HG03064 (cell line): ENCODE results near the gene ADH6.
"Not testable (repeated sequence)": the region's sequence is repeated elsewhere in the genome, so short reads cannot be mapped to it uniquely, and the experiment has no call there.

Source experiments
- ATAC-seq: cut with Tn5 transposase; IDR thresholded peaks from one replicate; pipeline ENCODE4 v1.9.1; 2021; ENCODE audit warnings: low read depth; ENCODE audit not compliant: unreplicated experiment

ADH6 gene

DNA sequence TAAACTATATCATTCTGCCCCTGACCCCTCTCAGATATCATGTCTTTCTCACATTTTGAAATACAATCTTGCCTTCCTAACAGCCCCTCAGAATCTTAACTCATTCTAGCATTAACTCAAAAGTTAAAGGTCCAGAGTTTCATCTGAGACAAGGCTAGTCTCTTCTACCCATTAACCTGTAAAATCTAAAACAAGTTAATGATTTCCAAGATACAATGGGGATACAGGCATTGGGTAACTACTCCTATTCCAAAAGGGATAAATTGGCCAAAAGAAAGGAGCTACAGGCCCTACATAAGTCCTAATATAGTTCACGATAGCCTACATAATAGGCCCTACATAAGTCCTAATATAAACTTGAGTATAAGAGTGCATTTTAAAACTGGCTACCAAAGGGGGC, 18.9 kb downstream of the ADH6 start:
- no peak for ATAC-seq

DNA sequence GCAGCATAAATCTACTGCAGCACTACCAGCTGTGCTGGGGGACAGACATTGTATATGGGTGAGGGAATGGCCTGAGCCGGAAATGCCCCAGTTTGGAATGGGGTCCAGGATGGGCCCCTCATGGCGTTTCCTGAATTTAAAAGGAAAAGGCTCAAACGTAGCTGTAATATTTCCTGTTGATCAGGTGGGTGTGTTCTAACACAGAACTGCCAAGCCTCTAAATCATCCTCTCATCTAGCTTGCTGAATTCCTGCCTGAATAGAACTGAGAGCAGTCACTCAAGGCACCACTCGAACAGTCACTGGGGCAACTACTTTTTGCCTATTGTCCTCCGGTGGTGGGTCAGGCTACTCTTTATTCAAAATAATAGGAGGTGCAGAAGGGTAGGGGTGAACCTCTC, 28.7 kb downstream of the ADH6 start:
- ATAC-seq = no peak

DNA sequence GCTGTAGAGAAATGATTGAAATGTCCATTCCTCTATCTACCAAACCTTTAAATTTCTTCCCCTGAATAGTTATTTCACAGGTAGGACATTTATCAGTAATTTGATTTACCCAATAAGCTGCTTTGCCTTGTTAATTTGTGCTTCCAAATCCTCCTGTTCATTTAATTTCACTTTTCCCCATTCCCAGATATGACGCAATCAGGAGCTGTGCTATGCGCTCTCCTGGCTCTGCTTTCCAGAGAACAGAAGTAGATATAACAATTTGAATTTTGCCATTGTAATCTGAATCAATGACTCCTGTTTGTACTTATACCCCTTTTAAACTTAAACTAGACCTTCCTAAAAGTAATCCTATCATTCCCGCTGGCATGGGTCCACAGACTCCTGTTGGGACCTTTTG, 29.1 kb downstream of the ADH6 start:
- not testable (repeated sequence) for ATAC-seq

DNA sequence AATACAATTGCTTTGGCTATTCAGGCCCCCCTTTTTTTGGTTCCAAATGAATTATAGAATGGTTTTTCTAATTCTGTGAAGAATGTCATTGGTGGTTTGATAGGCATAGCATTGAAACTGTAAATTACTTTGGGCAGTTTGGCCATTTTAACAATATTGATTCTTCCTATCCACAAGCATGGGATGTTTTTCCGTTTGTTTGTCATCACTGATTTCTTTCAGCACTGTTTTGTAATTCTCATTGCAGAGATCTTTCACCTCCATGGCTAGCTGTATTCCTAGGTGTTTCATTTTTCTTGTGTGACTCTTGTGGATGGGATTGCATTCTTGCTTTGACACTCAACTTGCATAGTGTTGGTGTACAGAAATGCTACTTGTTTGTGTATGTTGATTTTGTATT, 33.0 kb downstream of the ADH6 start:
- no peak for ATAC-seq

DNA sequence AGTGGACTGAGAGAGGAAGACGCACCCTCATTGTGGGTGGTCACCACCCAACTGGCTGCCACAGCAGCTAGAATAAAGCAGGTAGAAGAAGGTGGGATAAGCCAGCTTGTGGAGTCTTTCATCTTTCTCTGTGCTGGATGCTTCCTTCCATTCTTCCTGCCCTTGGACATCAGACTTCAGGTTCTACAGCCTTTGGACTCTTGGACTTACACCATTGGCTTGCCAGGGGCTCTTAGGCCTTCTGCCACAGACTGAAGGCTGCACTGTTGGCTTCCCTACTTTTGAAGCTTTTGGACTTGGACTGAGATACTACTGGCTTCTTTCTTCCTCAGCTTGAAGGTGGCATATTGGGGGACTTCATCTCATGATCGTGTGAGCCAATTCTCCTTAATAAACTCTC, 33.5 kb downstream of the ADH6 start:
- ATAC-seq = no peak

DNA sequence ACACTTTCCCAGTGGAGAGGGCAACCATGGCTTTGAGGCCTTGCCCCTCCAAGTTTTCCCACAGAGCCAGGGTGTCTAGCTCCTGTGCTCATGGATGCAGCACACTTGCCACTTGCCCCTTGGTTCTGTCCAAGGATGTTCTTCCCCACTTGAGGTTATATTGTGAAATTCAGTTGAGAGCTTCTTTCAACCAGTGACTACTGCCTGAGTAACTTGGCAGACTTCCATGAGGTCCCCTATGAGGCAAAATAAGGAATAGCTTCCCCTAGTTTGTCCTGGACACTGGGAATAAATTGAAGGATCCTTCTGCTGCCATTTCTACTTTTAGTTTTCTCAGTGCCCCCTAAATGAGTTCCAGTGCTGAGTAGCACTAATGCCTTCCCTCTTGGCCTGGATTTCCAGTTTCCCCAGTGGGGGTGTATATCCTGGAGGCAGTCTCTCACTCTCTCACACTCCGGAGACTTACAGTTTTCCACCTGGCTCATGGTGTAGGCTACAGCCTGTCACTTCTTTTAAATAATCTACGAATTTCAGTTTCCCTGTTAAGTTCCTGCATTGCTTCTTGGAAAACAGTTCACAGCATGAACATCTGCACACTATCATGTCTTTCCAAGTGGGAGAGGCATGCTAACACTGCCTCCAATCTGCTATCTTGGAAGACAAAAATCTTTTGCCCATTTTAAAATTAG, 38.5 kb downstream of the ADH6 start:
- no peak for ATAC-seq

DNA sequence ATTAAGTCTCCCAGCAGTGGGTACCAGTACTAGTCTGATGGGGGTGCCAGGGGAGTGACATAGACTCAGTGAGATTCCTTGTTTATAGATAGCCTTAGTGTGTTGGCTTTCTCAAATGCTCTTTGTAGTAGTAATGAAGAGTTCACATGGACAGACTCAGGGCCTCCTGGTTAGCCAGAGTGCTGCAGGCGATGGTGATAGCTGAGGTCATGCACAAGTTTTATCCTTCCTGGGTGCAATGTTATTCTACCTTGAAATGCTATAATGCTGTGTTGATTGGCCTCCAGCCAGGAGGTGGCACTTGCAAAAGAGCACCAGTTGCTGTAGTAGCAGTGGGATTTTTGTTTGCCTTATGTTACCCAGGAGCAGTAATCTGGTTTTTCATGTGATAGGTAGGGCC, 39.4 kb downstream of the ADH6 start:
- ATAC-seq = no peak

DNA sequence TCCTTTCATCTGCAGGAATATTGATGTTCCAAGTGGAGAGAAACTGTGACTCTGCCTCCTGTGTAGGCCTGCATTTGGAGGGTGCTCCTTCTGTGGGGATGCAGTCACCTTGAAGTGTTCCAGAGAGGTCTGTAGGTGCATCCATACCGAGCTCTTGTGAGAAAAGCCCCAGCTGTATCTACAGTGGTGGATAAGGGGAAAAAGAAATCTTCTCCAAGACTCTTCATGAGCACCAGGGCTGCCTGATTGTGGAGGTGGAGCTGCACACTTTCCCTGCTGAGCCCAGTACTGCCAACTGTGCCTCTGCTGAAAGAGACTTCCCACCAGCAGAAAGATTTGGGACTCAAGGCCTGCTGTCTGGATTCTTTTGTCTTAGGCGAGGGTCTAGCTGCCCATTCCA, 39.9 kb downstream of the ADH6 start:
- ATAC-seq = no peak

DNA sequence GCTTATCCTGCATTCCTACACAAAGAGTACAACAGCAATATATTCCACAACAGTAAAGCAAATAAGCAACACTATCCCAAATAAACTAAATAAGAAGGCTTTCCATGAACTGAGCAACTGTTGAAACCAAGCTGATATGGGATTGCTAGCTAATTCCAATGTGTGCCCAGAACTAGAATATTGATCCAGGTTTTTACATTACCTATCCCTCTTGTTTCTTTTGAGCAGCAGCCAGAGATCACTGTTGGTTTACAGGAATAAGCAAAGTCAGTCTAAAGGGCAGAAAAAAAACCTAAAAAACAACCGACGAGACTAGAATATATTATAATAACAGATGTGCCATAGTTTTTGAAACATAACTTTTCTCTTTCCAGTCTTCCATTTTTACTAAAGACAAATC, 52.5 kb downstream of the ADH6 start:
- ATAC-seq = no peak

DNA sequence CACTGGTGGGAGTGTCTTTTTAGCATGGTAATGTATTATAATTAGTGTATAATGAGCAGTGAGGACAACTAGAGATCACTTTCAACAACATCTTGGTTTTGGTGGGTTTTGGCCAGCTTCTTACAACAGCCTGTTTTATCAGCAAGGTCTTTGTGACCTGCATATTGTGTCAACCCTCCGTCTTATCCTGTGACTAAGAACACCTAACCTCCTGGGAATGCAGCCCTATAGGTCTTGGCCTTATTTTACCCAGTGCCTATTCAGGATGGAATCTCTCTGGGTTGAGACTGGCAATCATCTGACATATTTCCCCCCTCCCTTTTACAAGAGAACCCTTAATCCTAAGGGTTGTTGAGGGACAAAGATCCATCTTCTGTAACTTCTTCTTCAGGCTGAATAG, 53.1 kb downstream of the ADH6 start:
- no peak for ATAC-seq

DNA sequence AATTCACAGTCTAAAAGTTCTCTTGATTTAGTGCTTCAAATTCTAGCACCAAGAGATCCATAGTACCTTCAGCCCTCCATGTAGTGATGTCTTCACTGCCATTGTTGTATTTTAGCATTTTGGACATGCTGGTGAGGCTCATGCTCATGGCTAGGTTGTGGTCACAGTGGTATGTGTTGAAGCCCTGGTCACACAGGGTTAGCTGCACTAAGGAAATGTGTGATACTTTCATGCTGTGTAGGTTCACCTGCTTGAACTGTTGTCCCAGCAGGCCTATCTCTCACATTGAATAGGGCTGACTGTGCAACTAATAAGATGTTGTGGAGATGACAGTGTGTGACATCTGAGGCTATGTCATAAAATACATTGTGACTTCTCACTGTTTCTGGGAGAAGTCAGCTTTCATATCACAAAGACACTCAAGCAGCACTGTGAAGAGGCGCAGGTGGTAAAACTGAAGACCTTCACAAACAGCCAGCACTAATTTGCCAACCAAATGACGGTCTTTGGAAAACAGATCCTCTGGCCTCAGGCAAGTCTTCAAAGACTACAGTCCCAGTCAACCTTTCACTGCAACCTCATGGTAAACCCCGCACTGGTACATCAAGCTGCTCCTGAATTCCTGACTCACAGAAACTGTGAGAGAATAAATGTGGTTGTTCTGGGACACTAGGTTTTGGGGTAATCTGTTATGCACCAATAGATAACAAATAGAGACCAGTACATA, 57.5 kb downstream of the ADH6 start:
- no peak for ATAC-seq

DNA sequence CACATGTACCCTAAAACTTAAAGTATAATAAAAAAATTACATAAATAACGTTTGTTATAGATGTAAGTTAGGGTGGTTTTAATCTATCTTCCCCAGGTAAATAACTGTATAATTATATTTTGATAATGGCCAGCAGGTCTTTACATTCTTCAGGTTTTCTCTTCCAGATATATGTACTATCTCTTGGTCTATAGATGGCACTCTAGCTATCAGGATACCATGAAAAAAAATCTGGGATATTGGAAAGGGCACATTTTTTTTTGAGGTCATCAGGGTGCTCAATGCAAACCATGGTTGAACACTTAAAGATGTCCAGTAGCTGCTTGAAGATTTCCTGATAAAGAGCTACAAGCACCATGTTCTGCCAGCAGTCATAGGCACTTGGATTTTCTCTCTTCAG, 59.3 kb downstream of the ADH6 start:
- no peak for ATAC-seq

DNA sequence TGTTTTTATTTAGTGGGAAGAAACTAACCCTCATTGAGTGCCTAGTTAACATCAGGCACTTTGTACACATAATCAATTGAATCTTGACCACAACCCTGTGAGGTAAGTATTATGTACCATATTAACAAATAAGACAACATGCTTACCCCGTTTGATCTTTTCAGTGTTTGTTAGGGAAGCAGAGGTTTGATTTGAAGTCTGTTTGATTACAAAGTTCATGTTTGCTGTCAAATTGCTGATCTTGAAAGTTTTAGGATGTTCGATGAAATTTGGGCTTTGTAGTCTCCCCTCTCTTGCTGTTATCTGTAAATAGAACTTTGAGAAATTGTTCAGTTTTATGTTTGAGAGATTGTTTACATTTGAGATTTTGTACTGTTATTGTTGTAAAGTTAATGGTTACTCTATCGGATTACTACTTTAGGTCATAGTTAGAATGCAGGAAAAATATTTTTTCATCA, 61.5 kb downstream of the ADH6 start:
- ATAC-seq = no peak

DNA sequence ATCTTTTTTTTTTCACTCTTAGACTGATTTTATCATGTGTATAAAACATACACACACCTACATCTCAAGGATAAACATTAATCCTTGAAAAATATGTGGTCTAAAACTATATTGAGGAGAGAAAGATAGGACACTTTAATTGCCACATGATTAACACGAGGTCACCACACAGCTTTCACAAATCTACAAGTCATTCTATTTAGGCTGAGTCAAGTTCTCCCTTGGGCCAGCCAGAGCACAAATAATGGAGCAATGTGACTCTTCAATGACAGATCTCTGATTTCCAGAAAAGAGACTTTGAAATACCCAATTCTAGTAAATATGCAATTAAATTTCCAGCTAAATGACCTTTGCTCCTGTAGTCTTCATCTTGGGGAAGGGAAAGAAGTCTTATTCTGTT, 62.1 kb downstream of the ADH6 start:
- no peak for ATAC-seq

DNA sequence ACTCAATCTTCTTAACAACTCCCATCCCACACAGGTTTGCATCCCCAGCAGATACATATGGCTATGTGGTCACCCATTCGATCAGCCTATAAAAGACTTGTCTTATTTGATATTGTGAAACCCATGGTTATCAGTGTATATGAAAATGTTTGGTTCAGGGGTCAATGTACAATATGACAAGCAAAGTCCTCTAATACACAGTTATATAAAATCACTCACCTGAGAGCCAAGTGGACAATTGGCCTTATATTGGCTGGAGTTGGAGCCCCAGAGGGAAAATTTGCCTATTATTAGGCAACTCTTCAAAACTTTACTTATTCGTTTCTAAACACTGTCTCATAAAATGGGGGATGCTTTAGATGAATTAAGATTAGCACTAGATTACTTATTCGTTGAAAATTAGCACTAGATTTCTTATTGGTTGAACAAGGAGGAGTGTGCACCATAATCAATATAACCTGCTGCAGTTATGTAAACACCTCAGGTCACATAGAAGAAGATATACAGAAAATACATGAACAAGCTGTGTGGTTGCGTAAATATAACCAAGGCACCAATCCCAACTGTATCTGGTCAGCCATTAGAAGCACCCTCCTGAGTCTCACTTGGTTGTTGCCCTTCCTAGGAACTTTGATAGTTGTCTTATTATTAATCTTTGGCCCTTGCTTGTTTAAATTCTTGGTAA, 64.2 kb downstream of the ADH6 start:
- no peak for ATAC-seq
